Smooth muscle cell (in vitro differentiated cells): Measurements from ENCODE around the gene MRPS17. TPM values are rescaled to one million over a fixed set of nuclear protein-coding genes. Genes with fewer than 3 reads are reported as not detected.

Experiments used
- DNase-seq: peaks from one replicate; lab custom pipeline; 2025; ENCODE audit not compliant: unreplicated experiment; lab: John Stamatoyannopoulos, UW
- H2AFZ ChIP-seq: fragments of 200-600 bp; sonication (generic); 2 replicates; pipeline ENCODE4 v1.6.0; 2016; ENCODE audit warnings: antibody characterized with exemption, low read depth, mild to moderate bottlenecking
- H3F3A ChIP-seq: fragments of 200-600 bp; sonication (generic); 2 replicates; pipeline ENCODE4 v1.6.0; 2017; ENCODE audit warnings: antibody characterized with exemption, low read depth
- H3K27ac ChIP-seq: fragments of 200-600 bp; sonication (generic); 2 replicates; pipeline ENCODE4 v1.5.1; 2016; ENCODE audit warnings: low read depth, mild to moderate bottlenecking
- H3K27me3 ChIP-seq: fragments of 200-600 bp; sonication (generic); 2 replicates; pipeline ENCODE4 v1.6.1; 2016; ENCODE audit warnings: low read depth, mild to moderate bottlenecking
- H3K36me3 ChIP-seq: fragments of 200-600 bp; sonication (generic); 2 replicates; pipeline ENCODE4 v1.5.1; 2016; ENCODE audit warnings: low read depth
- H3K4me1 ChIP-seq: fragments of 200-600 bp; sonication (generic); 2 replicates; pipeline ENCODE4 v1.5.1; 2016; ENCODE audit warnings: low read depth
- H3K4me2 ChIP-seq: fragments of 200-600 bp; sonication (generic); 2 replicates; pipeline ENCODE4 v1.6.0; 2016; ENCODE audit warnings: mild to moderate bottlenecking
- H3K4me3 ChIP-seq: fragments of 200-600 bp; sonication (generic); 2 replicates; pipeline ENCODE4 v1.5.1; 2016; ENCODE audit warnings: mild to moderate bottlenecking
- H3K79me2 ChIP-seq: fragments of 200-600 bp; sonication (generic); 2 replicates; pipeline ENCODE4 v1.6.0; 2016; ENCODE audit warnings: low read depth, mild to moderate bottlenecking
- H3K9ac ChIP-seq: fragments of 200-600 bp; sonication (generic); 2 replicates; pipeline ENCODE4 v1.6.0; 2016; ENCODE audit warnings: low read depth
- H3K9me3 ChIP-seq: fragments of 200-600 bp; sonication (generic); replicated peaks from 2 replicates; pipeline ENCODE4 v1.5.1; 2016; ENCODE audit warnings: low read depth
- H4K20me1 ChIP-seq: fragments of 200-600 bp; sonication (generic); 2 replicates; pipeline ENCODE4 v1.6.0; 2016; ENCODE audit warnings: low read depth
- CTCF ChIP-seq: fragments of 200-600 bp; sonication (generic); IDR thresholded peaks from 2 replicates; pipeline ENCODE4 v1.5.1; 2017; ENCODE audit warnings: borderline replicate concordance, mild to moderate bottlenecking, antibody characterized with exemption; ENCODE audit not compliant: insufficient read depth, poor library complexity, severe bottlenecking
- WGBS: methylation state at CpG from one replicate; pipeline ENCODE4 v1.1.7; 2016; ENCODE audit warnings: low lambda C conversion rate; 5-methylcytosine and 5-hydroxymethylcytosine counted together
- polyA plus RNA-seq: library from polyadenylated mRNA; unstranded; fragments of >200 nt; fragmentation: Nextera tagmentation; extraction: Ambion mirVana; gene quantifications from 2 replicates; pipeline ENCODE4 v1.2.1, GENCODE V29; 2016
- total RNA-seq: library from RNA; depleted of rRNA; stranded (reverse); fragments of >200 nt; gene quantifications from 2 replicates; pipeline ENCODE4 v1.2.3, GENCODE V29; 2014

Gene MRPS17
- total and polyA plus RNA-seq, 2 experiments from 2014 or later, result 7.5 to 17.6 TPM

GRCh38 chr7:55977831-55978230 lies 26.2 kb downstream of the MRPS17 start:
- no peak overlapping the region for H2AFZ ChIP-seq
- H3K27ac ChIP-seq, result no peak overlapping the region
- TF ChIP-seq CTCF, result no peak
- H4K20me1 ChIP-seq, result peaks cover 51% of the 10 kb centered on the region
- H3K79me2 ChIP-seq, result peaks cover 12% of the 10 kb centered on the region
- peaks cover 5% of the 10 kb centered on the region for H3K36me3 ChIP-seq
- H3K4me1 ChIP-seq, result no peaks in the 10 kb centered on the region
- H3K4me2 ChIP-seq, result no peak overlapping the region
- H3K9ac ChIP-seq, result no peak overlapping the region
- H3K4me3 ChIP-seq, result no peak overlapping the region
- no peak for DNase-seq
- no peaks in the 10 kb centered on the region for H3F3A ChIP-seq
- H3K27me3 ChIP-seq, result no peaks in the 10 kb centered on the region
- no peaks in the 10 kb centered on the region for H3K9me3 ChIP-seq
- WGBS, result 95% methylated on average over 4 of the region's 4 CpGs

- TF ChIP-seq CTCF, result no peak
- H4K20me1 ChIP-seq, result peaks cover 26% of the 10 kb centered on the region
- H3K4me1 ChIP-seq, result no peaks in the 10 kb centered on the region
- no peaks in the 10 kb centered on the region for H3K9me3 ChIP-seq
- peaks cover 5% of the 10 kb centered on the region for H3K79me2 ChIP-seq
- DNase-seq, result no peak
- WGBS, result 99% methylated on average over 3 of the region's 3 CpGs
- H3K27me3 ChIP-seq, result no peaks in the 10 kb centered on the region
- no peak overlapping the region for H3K4me2 ChIP-seq
- H3F3A ChIP-seq, result no peaks in the 10 kb centered on the region
- H3K4me3 ChIP-seq, result no peak overlapping the region
- no peak overlapping the region for H2AFZ ChIP-seq
- H3K9ac ChIP-seq, result no peak overlapping the region
- no peak overlapping the region for H3K27ac ChIP-seq
- H3K36me3 ChIP-seq, result peaks cover 13% of the 10 kb centered on the region
These were observed 28.6 kb downstream of the MRPS17 start for GRCh38 chr7:55980266-55980665.

GRCh38 chr7:55983537-55983936 lies 31.9 kb downstream of the MRPS17 start:
- no peaks in the 10 kb centered on the region for H3K9me3 ChIP-seq
- H2AFZ ChIP-seq, result no peak overlapping the region
- WGBS, result 86% methylated on average over 3 of the region's 3 CpGs
- TF ChIP-seq CTCF, result no peak
- H3K79me2 ChIP-seq, result no peaks in the 10 kb centered on the region
- no peak overlapping the region for H3K4me2 ChIP-seq
- H3F3A ChIP-seq, result no peaks in the 10 kb centered on the region
- no peak overlapping the region for H3K4me3 ChIP-seq
- no peaks in the 10 kb centered on the region for H3K4me1 ChIP-seq
- H3K36me3 ChIP-seq, result peaks cover 14% of the 10 kb centered on the region
- no peak for DNase-seq
- no peak overlapping the region for H3K9ac ChIP-seq
- H3K27ac ChIP-seq, result no peak overlapping the region
- no peaks in the 10 kb centered on the region for H3K27me3 ChIP-seq
- no peaks in the 10 kb centered on the region for H4K20me1 ChIP-seq

GRCh38 chr7:55992346-55992745 lies 40.7 kb downstream of the MRPS17 start:
- TF ChIP-seq CTCF, result no peak
- Histone ChIP-seq H3F3A (no peaks in the 10 kb centered on the region), H3K4me2 (no peak overlapping the region), H3K27ac (no peak overlapping the region), H3K9ac (no peak overlapping the region), H3K27me3 (no peaks in the 10 kb centered on the region), H4K20me1 (no peaks in the 10 kb centered on the region), H3K4me3 (no peak overlapping the region), H3K4me1 (no peaks in the 10 kb centered on the region), H2AFZ (no peak overlapping the region), H3K36me3 (peaks cover 4% of the 10 kb centered on the region), H3K79me2 (no peaks in the 10 kb centered on the region), H3K9me3 (no peaks in the 10 kb centered on the region)
- no peak for DNase-seq
- WGBS, result 97% methylated on average over 3 of the region's 3 CpGs
